Measurements from ENCODE around the gene RBM44. TPM values are rescaled to one million over a fixed set of nuclear protein-coding genes. Genes with fewer than 3 reads are reported as not detected.
"Not testable (repeated sequence)": the region's sequence is repeated elsewhere in the genome, so short reads cannot be mapped to it uniquely, and the experiment has no call there.

The RBM44 gene
- total RNA-seq, 1 donor from 2014 or later, result 1.0 TPM

GRCh38 chr2:237830522-237830921, 31.9 kb downstream of the RBM44 start:
- peaks cover 1% of the 10 kb centered on the region for H3K4me1 Mint-ChIP-seq (ENCODE audit: low read depth)
- H3K9me3 Mint-ChIP-seq, result no peaks in the 10 kb centered on the region
- H3K27me3 Mint-ChIP-seq (ENCODE audit: low read depth), result peaks cover 12% of the 10 kb centered on the region
- H3K27ac Mint-ChIP-seq, result no peak overlapping the region
- intact Hi-C loops (cut with micrococcal nuclease), result no loop called here
- no peak for DNase-seq (ENCODE audit: low spot score)
- H3K36me3 Mint-ChIP-seq (ENCODE audit: low read depth), result no peaks in the 10 kb centered on the region
- H3K4me3 Mint-ChIP-seq (ENCODE audit: low read depth), result no peak overlapping the region

GRCh38 chr2:237833546-237833945, 35.0 kb downstream of the RBM44 start:
- no peak for DNase-seq (ENCODE audit: low spot score)
- Mint-ChIP-seq H3K9me3 (no peaks in the 10 kb centered on the region), H3K4me1 (ENCODE audit: low read depth) (peaks cover 1% of the 10 kb centered on the region), H3K27me3 (ENCODE audit: low read depth) (peaks cover 8% of the 10 kb centered on the region), H3K36me3 (ENCODE audit: low read depth) (no peaks in the 10 kb centered on the region), H3K4me3 (ENCODE audit: low read depth) (no peak overlapping the region), H3K27ac (no peak overlapping the region)
- intact Hi-C loops (cut with micrococcal nuclease), result no loop called here

DNA sequence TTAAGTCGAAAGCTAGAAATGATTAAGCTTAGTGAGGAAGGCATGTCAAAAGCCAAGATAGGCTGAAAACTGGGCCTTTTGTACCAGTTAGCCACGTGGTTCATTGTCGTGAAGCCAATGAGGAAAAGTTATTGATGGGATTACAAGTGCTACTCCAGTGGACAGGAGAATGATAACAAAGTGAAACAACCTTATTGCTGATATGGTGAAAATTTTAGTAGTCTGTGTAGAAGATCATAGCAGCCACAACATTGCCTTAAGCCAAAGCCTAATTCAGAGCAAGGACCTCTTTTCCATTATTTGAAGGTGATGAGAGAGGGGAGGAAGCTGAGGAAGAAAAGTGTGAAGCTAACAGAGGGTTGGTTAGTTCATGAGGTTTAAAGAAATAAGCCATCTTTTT, 36.8 kb downstream of the RBM44 start:
- H3K4me1 Mint-ChIP-seq (ENCODE audit: low read depth), result peaks cover 1% of the 10 kb centered on the region
- H3K9me3 Mint-ChIP-seq, result no peaks in the 10 kb centered on the region
- no peak overlapping the region for H3K27ac Mint-ChIP-seq

GRCh38 chr2:237841051-237841450, 42.5 kb downstream of the RBM44 start:
- DNase-seq (ENCODE audit: low spot score), result no peak
- no peak overlapping the region for H3K4me3 Mint-ChIP-seq (ENCODE audit: low read depth)
- H3K27me3 Mint-ChIP-seq (ENCODE audit: low read depth), result peaks cover 15% of the 10 kb centered on the region
- no peak overlapping the region for H3K27ac Mint-ChIP-seq
- H3K9me3 Mint-ChIP-seq, result no peaks in the 10 kb centered on the region
- no peaks in the 10 kb centered on the region for H3K36me3 Mint-ChIP-seq (ENCODE audit: low read depth)
- no peaks in the 10 kb centered on the region for H3K4me1 Mint-ChIP-seq (ENCODE audit: low read depth)
- intact Hi-C loops (cut with micrococcal nuclease), result no loop called here

More for the DNA sequence above, 36.8 kb downstream of the RBM44 start:
- H3K36me3 Mint-ChIP-seq (ENCODE audit: low read depth), result no peaks in the 10 kb centered on the region
- intact Hi-C loops (cut with micrococcal nuclease), result no loop called here
- H3K4me3 Mint-ChIP-seq (ENCODE audit: low read depth), result no peak overlapping the region
- DNase-seq (ENCODE audit: low spot score), result no peak
- H3K27me3 Mint-ChIP-seq (ENCODE audit: low read depth), result peaks cover 8% of the 10 kb centered on the region

- H3K4me3 Mint-ChIP-seq (ENCODE audit: low read depth); H3K27ac Mint-ChIP-seq; intact Hi-C loops (cut with micrococcal nuclease); H3K36me3 Mint-ChIP-seq (ENCODE audit: low read depth); H3K9me3 Mint-ChIP-seq; DNase-seq (ENCODE audit: low spot score); H3K4me1 Mint-ChIP-seq (ENCODE audit: low read depth): not testable (repeated sequence)
- peaks cover 34% of the 10 kb centered on the region for H3K27me3 Mint-ChIP-seq (ENCODE audit: low read depth)
Measured at GRCh38 chr2:237848940-237849339, 50.4 kb downstream of the RBM44 start.

DNA sequence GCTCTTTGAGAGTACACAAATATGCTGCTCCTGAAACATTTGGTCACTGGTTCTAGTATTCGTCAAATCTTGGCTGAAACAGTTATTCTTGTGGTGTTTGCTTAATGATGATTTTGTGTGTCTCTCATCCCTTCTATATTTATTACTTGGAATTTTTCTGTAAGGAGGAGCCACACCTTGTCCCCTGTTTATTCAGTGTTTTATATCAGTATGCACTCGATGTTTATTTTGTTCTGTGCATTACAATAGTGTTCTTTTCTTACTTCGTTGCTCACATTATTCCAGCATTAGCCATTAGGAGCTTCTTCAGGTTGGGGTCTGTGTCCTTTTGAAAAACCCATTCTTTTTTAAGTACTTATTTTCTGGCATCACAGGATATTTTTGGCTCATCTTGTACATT, 55.7 kb downstream of the RBM44 start:
- no peak for DNase-seq (ENCODE audit: low spot score)
- Mint-ChIP-seq H3K4me1 (ENCODE audit: low read depth) (peaks cover 5% of the 10 kb centered on the region), H3K9me3 (no peaks in the 10 kb centered on the region), H3K27me3 (ENCODE audit: low read depth) (peaks cover 53% of the 10 kb centered on the region), H3K4me3 (ENCODE audit: low read depth) (no peak overlapping the region), H3K27ac (no peak overlapping the region), H3K36me3 (ENCODE audit: low read depth) (peaks cover 3% of the 10 kb centered on the region)
- intact Hi-C loops (cut with micrococcal nuclease), result loop anchor here (10.0 kb wide), 1 partner anchor 251 kb away; the partner anchor contains the start of gene ESPNL

DNA sequence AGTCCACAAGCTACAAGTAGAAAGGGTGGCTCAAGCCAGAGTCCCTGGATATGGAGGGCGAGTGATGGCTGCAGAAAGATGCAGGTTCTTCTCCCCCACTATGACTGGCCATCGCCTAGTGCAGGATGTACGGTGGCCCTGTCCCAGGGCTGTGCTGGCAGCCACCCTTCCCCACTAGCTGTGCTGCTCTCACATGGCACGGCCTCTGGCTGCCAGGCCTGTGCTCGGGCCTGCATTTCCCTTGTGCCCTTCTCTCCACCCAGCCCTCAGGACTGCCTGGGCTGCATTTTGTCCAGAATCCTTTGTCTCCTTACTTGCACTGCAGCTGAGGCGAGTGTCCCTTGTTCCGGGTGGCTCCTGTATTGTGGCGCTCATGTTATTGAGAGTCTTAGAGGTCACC, 59.2 kb downstream of the RBM44 start:
- peaks cover 3% of the 10 kb centered on the region for H3K36me3 Mint-ChIP-seq (ENCODE audit: low read depth)
- H3K27ac Mint-ChIP-seq, result no peak overlapping the region
- no peaks in the 10 kb centered on the region for H3K9me3 Mint-ChIP-seq
- H3K4me3 Mint-ChIP-seq (ENCODE audit: low read depth), result no peak overlapping the region
- H3K27me3 Mint-ChIP-seq (ENCODE audit: low read depth), result peaks cover 58% of the 10 kb centered on the region
- intact Hi-C loops (cut with micrococcal nuclease), result loop anchor here (1.0 to 10.0 kb wide), 3 partner anchors 41 to 406 kb away; partner anchors contain the start of gene ESPNL
- H3K4me1 Mint-ChIP-seq (ENCODE audit: low read depth), result peaks cover 9% of the 10 kb centered on the region
- no peak for DNase-seq (ENCODE audit: low spot score)

DNA sequence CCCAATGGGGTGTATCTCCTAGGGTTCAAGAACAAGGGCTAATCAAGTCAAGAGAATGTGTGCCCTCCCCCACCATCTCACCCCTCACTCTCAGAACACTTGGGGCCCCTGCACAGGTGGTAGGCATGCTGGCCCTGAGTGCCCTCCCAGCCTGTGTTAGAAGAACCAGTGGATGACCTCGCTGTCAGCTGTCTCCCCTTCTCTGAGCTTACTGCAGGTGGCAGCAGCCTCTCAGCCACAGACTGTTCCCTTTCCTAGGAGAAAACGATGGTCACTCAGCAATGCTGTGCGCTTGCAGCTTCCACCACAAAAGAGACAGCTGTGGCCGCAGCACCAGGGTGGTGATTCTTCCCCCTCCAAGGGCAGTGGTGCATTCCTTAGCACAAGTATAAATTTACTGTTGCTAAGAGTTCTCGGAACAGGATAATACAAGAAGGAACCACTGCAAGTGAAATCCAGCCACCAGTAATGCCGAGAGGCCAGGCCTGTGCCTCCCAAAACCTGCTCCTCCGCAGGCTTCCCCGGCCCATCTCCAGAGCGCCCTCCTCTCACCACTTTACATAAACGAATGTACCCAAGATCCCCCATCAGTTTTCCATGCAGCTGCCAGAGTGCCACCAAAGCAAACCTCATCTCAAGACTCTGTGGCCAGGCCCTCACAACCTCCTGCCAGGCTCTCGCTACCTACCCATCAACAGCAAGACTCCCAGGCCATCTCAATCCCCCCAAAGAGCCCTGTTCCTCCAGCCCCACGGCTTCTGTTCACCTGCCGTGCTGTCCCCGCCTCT, 59.9 kb downstream of the RBM44 start:
- intact Hi-C loops (cut with micrococcal nuclease), result loop anchor here (1.0 to 10.0 kb wide), 3 partner anchors 40 to 405 kb away; partner anchors contain the start of gene ESPNL
- Mint-ChIP-seq H3K27ac (peak overlapping the region; percentile 51), H3K4me1 (ENCODE audit: low read depth) (peaks cover 9% of the 10 kb centered on the region), H3K27me3 (ENCODE audit: low read depth) (peaks cover 55% of the 10 kb centered on the region), H3K4me3 (ENCODE audit: low read depth) (peak overlapping the region; percentile 79), H3K36me3 (ENCODE audit: low read depth) (peaks cover 3% of the 10 kb centered on the region), H3K9me3 (no peaks in the 10 kb centered on the region)
- DNase-seq (ENCODE audit: low spot score), result peak; percentile 35

GRCh38 chr2:237859082-237859433, 60.5 kb downstream of the RBM44 start:
- no peaks in the 10 kb centered on the region for H3K9me3 Mint-ChIP-seq
- H3K4me1 Mint-ChIP-seq (ENCODE audit: low read depth), result peaks cover 9% of the 10 kb centered on the region
- H3K27ac Mint-ChIP-seq, result no peak overlapping the region
- intact Hi-C loops (cut with micrococcal nuclease), result loop anchor here (2.0 to 10.0 kb wide), 2 partner anchors 40 to 246 kb away; partner anchors contain the start of gene ESPNL
- DNase-seq (ENCODE audit: low spot score), result no peak
- peaks cover 51% of the 10 kb centered on the region for H3K27me3 Mint-ChIP-seq (ENCODE audit: low read depth)
- no peak overlapping the region for H3K4me3 Mint-ChIP-seq (ENCODE audit: low read depth)
- peaks cover 3% of the 10 kb centered on the region for H3K36me3 Mint-ChIP-seq (ENCODE audit: low read depth)

- Mint-ChIP-seq H3K9me3 (no peaks in the 10 kb centered on the region), H3K36me3 (ENCODE audit: low read depth) (peaks cover 3% of the 10 kb centered on the region), H3K4me3 (ENCODE audit: low read depth) (peak within 1 kb of the TSS; percentile 79), H3K27ac (peak within 1 kb of the TSS; percentile 51), H3K27me3 (ENCODE audit: low read depth) (peaks cover 47% of the 10 kb centered on the region), H3K4me1 (ENCODE audit: low read depth) (peaks cover 9% of the 10 kb centered on the region)
- intact Hi-C loops (cut with micrococcal nuclease), result loop anchor here (2.0 to 10.0 kb wide), 2 partner anchors 39 to 245 kb away; partner anchors contain the start of gene ESPNL
- DNase-seq (ENCODE audit: low spot score), result no peak
Measured at GRCh38 chr2:237859533-237860272, 61.1 kb downstream of the RBM44 start, which contains the start of gene RAMP1. TSS of gene RAMP1 (plus strand) at chr2:237859623. CDS start at chr2:237859676, 53 bp downstream.

DNA sequence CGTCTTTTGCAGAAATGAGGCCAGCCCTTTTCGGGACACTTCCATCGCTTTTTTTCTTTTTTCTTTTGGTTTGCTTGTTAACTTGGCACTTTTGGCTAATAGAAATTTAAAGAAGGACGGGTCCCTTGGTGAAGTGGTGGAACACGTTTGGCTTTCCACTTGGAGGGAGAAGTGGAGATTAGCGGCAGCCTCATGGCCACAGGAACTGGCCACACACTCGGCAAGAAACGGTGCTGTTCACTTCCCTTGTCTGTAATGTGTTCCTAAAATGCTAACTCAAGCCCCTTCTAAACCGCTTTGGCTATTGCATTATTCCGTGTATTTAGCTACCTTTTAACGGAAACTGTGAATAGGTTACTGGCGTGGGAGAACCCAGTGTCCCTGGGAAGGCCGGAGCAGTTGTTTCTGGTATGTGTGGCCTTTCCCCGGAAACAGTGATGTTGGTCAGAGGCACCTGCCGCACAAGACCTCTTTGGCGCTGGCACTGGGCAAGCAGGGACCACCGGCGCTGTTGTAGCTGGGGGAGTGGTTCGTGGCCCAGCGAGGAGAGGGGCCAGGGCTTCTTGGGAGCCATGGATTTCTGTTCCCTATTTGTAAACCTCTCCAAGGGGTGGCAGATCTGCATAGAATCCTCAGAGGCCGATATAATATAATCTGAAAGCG, 61.8 kb downstream of the RBM44 start:
- Mint-ChIP-seq H3K27ac (no peak overlapping the region), H3K9me3 (no peaks in the 10 kb centered on the region), H3K36me3 (ENCODE audit: low read depth) (peaks cover 3% of the 10 kb centered on the region), H3K4me3 (ENCODE audit: low read depth) (peak overlapping the region; percentile 56), H3K27me3 (ENCODE audit: low read depth) (peaks cover 40% of the 10 kb centered on the region), H3K4me1 (ENCODE audit: low read depth) (peaks cover 9% of the 10 kb centered on the region)
- intact Hi-C loops (cut with micrococcal nuclease), result no loop called here
- DNase-seq (ENCODE audit: low spot score), result no peak

DNA sequence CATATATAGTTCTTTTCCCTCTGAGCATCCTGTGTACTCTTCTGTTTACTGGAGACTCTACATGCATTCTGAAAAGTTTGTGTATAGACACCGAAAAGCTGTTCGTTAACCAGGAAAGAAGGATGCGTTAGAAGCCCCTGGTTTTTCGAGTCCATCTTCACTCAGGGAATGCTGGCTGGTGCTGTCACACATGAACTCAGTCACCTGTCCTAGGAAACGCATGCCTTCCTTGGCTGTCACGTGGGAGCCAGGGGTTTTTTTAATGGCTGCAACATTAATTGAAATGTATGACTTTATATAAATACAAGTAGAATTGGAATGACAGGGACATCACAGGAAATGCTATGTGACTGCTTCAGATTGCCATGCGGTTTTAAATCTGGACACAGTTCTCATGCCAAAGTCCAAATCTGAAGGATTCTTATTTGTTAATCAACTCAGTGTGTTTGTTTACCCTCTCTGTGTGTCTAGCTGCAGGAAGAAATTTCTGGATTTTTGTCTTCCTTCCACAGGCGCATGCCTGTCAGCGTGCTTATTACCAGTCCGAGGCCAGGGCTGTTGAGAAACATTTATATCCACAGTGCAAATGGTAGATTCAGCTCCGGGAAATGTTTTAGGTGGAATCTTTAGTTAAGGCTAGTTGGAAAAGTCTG, 63.4 kb downstream of the RBM44 start:
- Mint-ChIP-seq H3K9me3 (no peaks in the 10 kb centered on the region), H3K36me3 (ENCODE audit: low read depth) (peaks cover 3% of the 10 kb centered on the region), H3K4me3 (ENCODE audit: low read depth) (no peak overlapping the region), H3K27me3 (ENCODE audit: low read depth) (peaks cover 29% of the 10 kb centered on the region), H3K27ac (no peak overlapping the region), H3K4me1 (ENCODE audit: low read depth) (peaks cover 9% of the 10 kb centered on the region)
- intact Hi-C loops (cut with micrococcal nuclease), result no loop called here
- DNase-seq (ENCODE audit: low spot score), result no peak
